Progenitor cell of endocrine pancreas (in vitro differentiated cells): Measurements from ENCODE around the gene AP3B2. TPM values are rescaled to one million over a fixed set of nuclear protein-coding genes. Genes with fewer than 3 reads are reported as not detected.

Experiments
- DNase-seq: peaks from one replicate; pipeline ENCODE4 v3.0.0; 2021; ENCODE audit warnings: low spot score; ENCODE audit not compliant: unreplicated experiment
- H3K27ac Mint-ChIP-seq: 2 replicates; pipeline ENCODE4 v1.8.0; 2021; ENCODE audit warnings: mild to moderate bottlenecking, moderate library complexity, mixed read lengths
- H3K27me3 Mint-ChIP-seq: 2 replicates; pipeline ENCODE4 v1.8.0; 2021; ENCODE audit warnings: mixed read lengths
- H3K36me3 Mint-ChIP-seq: 2 replicates; pipeline ENCODE4 v1.8.0; 2022; ENCODE audit warnings: mixed read lengths; ENCODE audit not compliant: insufficient read depth
- H3K4me1 Mint-ChIP-seq: 2 replicates; pipeline ENCODE4 v1.8.0; 2021; ENCODE audit warnings: low read depth, mixed read lengths
- H3K4me3 Mint-ChIP-seq: 2 replicates; pipeline ENCODE4 v1.8.0; 2021; ENCODE audit warnings: low read depth, mild to moderate bottlenecking, moderate library complexity, mixed read lengths
- H3K9me3 Mint-ChIP-seq: 2 replicates; pipeline ENCODE4 v1.8.0; 2021; ENCODE audit warnings: low read depth, mixed read lengths
- total RNA-seq: library from RNA; stranded (reverse); gene quantifications from 2 replicates; pipeline ENCODE4 v1.2.1, GENCODE V29; 2021
- TF ChIP-seq, protein P1 (sequence below): fragments of 200-600 bp; sonication (generic); IDR thresholded peaks from one replicate; pipeline ENCODE4 v1.5.0; 2021; ENCODE audit warnings: antibody characterized with exemption, mild to moderate bottlenecking; ENCODE audit not compliant: unreplicated experiment

The AP3B2 gene
- total RNA-seq, 1 donor from 2014 or later: 14.4 TPM

DNA sequence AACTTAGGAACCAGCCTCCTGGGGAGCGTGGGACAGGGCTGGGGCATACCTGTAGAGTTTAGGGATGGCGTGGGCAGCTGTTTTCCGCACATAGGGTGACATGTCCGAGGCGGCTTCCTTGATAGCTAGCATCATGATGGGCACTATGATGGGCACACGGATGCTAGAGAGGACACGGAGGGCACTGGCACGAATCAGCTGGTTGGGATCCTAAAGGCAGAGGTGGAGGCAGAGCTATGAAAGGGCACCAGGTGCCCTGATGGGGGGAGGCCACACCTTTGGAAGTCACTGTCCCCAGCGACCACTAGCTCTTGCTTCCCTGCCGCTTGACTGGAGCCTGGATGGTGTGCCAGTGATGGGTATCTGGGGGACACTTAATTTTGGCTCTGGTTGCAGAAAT is 28.3 kb downstream of the AP3B2 start:
- DNase-seq: no peak
- no peaks in the 10 kb centered on the region for H3K36me3 Mint-ChIP-seq
- TF ChIP-seq, protein P1, sequence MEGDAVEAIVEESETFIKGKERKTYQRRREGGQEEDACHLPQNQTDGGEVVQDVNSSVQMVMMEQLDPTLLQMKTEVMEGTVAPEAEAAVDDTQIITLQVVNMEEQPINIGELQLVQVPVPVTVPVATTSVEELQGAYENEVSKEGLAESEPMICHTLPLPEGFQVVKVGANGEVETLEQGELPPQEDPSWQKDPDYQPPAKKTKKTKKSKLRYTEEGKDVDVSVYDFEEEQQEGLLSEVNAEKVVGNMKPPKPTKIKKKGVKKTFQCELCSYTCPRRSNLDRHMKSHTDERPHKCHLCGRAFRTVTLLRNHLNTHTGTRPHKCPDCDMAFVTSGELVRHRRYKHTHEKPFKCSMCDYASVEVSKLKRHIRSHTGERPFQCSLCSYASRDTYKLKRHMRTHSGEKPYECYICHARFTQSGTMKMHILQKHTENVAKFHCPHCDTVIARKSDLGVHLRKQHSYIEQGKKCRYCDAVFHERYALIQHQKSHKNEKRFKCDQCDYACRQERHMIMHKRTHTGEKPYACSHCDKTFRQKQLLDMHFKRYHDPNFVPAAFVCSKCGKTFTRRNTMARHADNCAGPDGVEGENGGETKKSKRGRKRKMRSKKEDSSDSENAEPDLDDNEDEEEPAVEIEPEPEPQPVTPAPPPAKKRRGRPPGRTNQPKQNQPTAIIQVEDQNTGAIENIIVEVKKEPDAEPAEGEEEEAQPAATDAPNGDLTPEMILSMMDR: no peak
- no peaks in the 10 kb centered on the region for H3K9me3 Mint-ChIP-seq
- peak overlapping the region; percentile 95 for H3K4me3 Mint-ChIP-seq
- peaks cover 10% of the 10 kb centered on the region for H3K27me3 Mint-ChIP-seq
- H3K27ac Mint-ChIP-seq: peak overlapping the region; percentile 99
- peaks cover 9% of the 10 kb centered on the region for H3K4me1 Mint-ChIP-seq

- H3K27me3 Mint-ChIP-seq: peaks cover 10% of the 10 kb centered on the region
- TF ChIP-seq, protein P1: peak; percentile 52
- no peaks in the 10 kb centered on the region for H3K36me3 Mint-ChIP-seq
- H3K27ac Mint-ChIP-seq: peak overlapping the region; percentile 99
- peak; percentile 87 for DNase-seq
- peaks cover 9% of the 10 kb centered on the region for H3K4me1 Mint-ChIP-seq
- H3K4me3 Mint-ChIP-seq: peak overlapping the region; percentile 95
- H3K9me3 Mint-ChIP-seq: no peaks in the 10 kb centered on the region
Observed at GRCh38 chr15:82680200-82681102, 29.2 kb downstream of the AP3B2 start.

DNA sequence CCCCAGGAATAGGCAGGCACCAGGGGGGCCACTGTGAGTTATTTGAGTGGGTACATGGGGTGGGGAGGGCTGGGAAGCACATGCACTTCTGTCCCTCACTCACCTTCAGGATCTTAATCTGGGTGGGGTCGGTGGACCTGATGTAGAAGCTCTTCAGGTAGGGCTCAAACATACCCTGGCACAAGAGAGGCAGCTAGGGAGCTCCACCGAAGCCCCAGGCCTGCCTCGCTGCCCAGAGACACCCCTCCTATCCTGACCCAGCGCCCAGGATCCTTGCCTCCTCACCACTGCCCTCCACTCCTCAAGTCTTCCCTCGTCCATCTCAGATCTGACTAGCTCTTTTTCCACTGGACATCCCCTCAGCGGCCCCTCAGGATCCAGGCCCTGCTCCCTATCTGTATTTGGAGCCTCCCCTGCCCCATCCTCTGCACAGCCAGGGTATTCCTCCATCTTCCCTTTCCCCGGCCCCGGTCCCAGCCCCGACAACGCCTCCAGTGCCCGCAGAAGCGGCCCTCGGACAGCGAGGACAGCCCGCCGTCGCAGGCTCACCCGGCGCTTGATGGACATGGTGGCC is 30.0 kb downstream of the AP3B2 start:
- Mint-ChIP-seq H3K4me3 (peak overlapping the region; percentile 95), H3K36me3 (no peaks in the 10 kb centered on the region), H3K9me3 (no peaks in the 10 kb centered on the region), H3K4me1 (peaks cover 9% of the 10 kb centered on the region), H3K27ac (peak overlapping the region; percentile 76), H3K27me3 (peaks cover 10% of the 10 kb centered on the region)
- DNase-seq: no peak
- TF ChIP-seq, protein P1: no peak

DNA sequence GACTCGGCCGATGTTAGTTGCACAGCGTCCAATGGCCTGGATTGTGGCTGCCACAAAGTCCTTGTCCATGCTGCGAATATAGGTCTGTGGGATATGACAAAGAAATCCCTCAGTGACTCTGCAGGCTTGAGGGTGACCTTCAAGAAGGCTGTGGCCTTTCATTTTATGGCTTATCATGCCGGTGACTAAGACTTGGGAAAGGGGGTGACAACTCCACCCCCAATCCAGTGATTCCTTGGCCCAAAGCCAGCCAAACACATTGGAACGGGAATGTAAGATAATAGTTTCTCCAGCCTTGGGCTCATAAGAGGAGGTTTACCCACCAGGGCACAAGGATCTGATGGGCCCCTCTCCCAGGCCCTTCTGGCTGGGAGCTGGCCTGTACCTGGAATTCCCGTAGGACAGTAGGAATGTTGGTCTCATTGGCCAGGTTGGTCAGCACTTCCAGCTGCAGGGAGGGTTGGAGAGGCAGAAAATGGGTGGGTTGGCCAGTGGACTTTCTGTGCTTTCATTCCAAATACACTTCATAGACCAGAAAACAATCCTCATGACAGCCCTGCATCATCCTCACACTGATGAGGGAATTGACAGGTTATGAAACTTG is 31.9 kb downstream of the AP3B2 start:
- TF ChIP-seq, protein P1: no peak
- DNase-seq: no peak
- Mint-ChIP-seq H3K27me3 (peaks cover 10% of the 10 kb centered on the region), H3K4me3 (no peak overlapping the region), H3K36me3 (no peaks in the 10 kb centered on the region), H3K4me1 (peaks cover 9% of the 10 kb centered on the region), H3K9me3 (no peaks in the 10 kb centered on the region), H3K27ac (no peak overlapping the region)

DNA sequence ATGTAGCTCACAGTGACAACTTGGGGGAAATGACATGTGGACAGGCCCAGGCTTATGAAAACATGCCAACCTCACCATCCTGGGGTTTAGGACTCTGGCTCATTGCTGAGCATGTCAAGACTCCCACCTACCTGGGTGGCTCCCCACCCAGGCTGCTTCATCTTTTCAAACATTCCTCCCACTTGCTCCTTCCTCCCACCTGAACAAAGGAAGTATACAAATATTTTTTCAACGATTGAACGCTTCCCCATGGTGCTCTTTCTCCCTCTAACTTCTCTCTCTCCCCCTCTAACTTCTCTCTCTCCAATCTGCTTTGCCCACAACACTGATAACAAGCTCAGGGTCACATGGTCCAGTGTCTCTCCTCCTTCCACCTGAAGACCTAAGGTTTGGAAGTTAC is 34.8 kb downstream of the AP3B2 start:
- peaks cover 2% of the 10 kb centered on the region for H3K4me1 Mint-ChIP-seq
- H3K36me3 Mint-ChIP-seq: no peaks in the 10 kb centered on the region
- DNase-seq: no peak
- H3K27me3 Mint-ChIP-seq: peaks cover 10% of the 10 kb centered on the region
- TF ChIP-seq, protein P1: no peak
- no peaks in the 10 kb centered on the region for H3K9me3 Mint-ChIP-seq
- H3K27ac Mint-ChIP-seq: no peak overlapping the region
- no peak overlapping the region for H3K4me3 Mint-ChIP-seq
